Pancreas (tissue), 10 donors: ENCODE results near the gene CHD2. TPM values are rescaled to one million over a fixed set of nuclear protein-coding genes. Genes with fewer than 3 reads are reported as not detected.

Source experiments
- ATAC-seq, 4 donors: fragments of 200-7000 bp; cut with Tn5 transposase; one replicate each; pipeline versions ENCODE4 v1.8.0 to v1.9.1; 2020; ENCODE audit warnings: mild to moderate bottlenecking in 4 of 4, moderate library complexity in 4 of 4
- DNase-seq, 6 donors: peaks; one replicate each; pipeline ENCODE4 v3.0.0-alpha.2; 2020
- FAIRE-seq: peaks from 2 replicates; lab custom pipeline; 2012; peaks lifted over from hg19 to GRCh38; lab: Jason Lieb, UNC
- H3K27ac ChIP-seq, 4 donors: fragments of 200-600 bp; sonication (generic); 1 replicate in 3 of 4; 2 replicates in 1 of 4; pipeline versions ENCODE4 v1.5.0 to v1.8.0; 2020
- H3K27me3 ChIP-seq, 4 donors: fragments of 200-600 bp; one replicate each; pipeline ENCODE4 v1.8.0; 2021
- H3K36me3 ChIP-seq, 3 donors: fragments of 200-600 bp; sonication (generic) in 1 of 3; one replicate each; pipeline versions ENCODE4 v1.5.0 to v1.8.0; 2020 to 2021
- H3K4me1 ChIP-seq, 3 donors: fragments of 200-600 bp; one replicate each; pipeline ENCODE4 v1.8.0; 2021
- H3K4me3 ChIP-seq, 4 donors: fragments of 200-600 bp; sonication (generic) in 2 of 4; one replicate each; pipeline versions ENCODE4 v1.5.0 to v1.8.0; 2020 to 2021
- H3K9me3 ChIP-seq, 4 donors: fragments of 200-600 bp; one replicate each; pipeline ENCODE4 v1.8.0; 2021
- WGBS, 2 donors: extraction: QIAGEN DNeasy Blood & Tissue Kit; methylation state at CpG; one replicate each; pipeline ENCODE4 v1.1.7; 2013; 5-methylcytosine and 5-hydroxymethylcytosine counted together
- intact Hi-C, 3 donors: fragments of 100-400 bp; cut with DNase I; formaldehyde crosslinking; loops; one replicate each; pipeline versions ENCODE4 v1.11.1 to v1.14.2; 2022
- polyA plus RNA-seq, 2 donors: library from polyadenylated mRNA; stranded (reverse); fragments of 200-250 nt; gene quantifications; one replicate each; pipeline ENCODE4 v1.2.3, GENCODE V29; 2013
- total RNA-seq, 6 donors: library from RNA; stranded (reverse); fragmentation: NEBNext Ultra II Directional in 4 of 6; extraction: Animal tissue kit (Norgen Biotek cat#: 25700) in 4 of 6; gene quantifications; one replicate each; pipeline versions ENCODE4 v1.2.1 to v1.2.4, GENCODE V29; 2021 to 2023
- TF ChIP-seq, protein P1 (sequence below), 4 donors: fragments of 200-600 bp; sonication (generic) in 3 of 4; IDR thresholded peaks; one replicate each; pipeline versions ENCODE4 v1.5.0 to v1.8.0; 2021; ENCODE audit warnings: antibody characterized with exemption in 4 of 4
- donor health status: healthy with polysubstance abuse.
- donor health status: DM: no; HTN: no; CAD: no; lungs with moderate emphysema.
- donor health status: DM: no; HTN: no; CAD: no.
- donor health status: control.
- donor health status: control.
- donor health status: Bipolar disorder and iron deficiency.
- donor health status: DM: yes; HTN: yes; CAD: no.
- donor health status: DM: no; HTN: no; CAD: no.
- donor health status: DM: no; HTN: no; CAD: no.
- donor health status: DM: yes; HTN: yes; CAD: no.

The CHD2 gene
- total and polyA plus RNA-seq, 8 donors = 27.7 to 86.3 (median 44.0) TPM

DNA sequence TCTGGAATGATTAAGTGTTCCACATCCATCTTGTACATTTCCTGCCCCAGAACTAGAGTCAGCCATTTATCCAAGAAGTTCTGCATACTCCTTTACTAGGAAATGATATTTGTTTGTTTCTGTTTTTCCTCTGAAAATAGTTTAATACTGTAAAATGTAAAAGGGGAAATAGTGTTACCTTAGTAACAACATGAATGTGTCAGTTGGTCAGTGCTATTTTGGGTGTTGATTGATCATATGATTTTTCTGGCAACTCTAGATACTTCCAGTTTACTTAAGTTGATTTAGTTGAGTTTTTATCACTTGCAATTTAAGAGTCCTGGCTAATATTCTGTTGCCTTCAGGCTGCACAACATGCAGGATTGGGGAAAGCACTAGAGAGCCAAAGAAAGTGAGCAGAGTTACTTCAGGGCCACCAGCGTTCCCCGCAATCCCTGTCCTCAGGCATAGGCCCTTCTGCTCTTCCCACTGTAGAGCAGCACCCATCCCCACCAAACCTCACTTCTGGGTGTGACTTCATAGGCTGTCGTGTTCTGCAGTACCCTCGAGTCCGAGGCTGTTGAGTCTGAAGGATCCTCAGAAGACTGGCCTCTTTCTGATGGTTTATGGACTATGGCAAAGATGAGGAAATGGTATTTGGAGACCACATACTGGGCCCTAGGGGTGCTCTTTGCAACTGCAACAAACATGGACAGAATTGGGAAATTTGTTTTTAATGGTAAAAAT is 69.0 kb downstream of the CHD2 start:
- intact Hi-C loops = no loop called here
- DNase-seq = no peak
- no peaks in the 10 kb centered on the region for H3K9me3 ChIP-seq
- peak overlapping the region in 1 of 4 donors; percentile 36 for H3K27ac ChIP-seq
- TF ChIP-seq, protein P1, sequence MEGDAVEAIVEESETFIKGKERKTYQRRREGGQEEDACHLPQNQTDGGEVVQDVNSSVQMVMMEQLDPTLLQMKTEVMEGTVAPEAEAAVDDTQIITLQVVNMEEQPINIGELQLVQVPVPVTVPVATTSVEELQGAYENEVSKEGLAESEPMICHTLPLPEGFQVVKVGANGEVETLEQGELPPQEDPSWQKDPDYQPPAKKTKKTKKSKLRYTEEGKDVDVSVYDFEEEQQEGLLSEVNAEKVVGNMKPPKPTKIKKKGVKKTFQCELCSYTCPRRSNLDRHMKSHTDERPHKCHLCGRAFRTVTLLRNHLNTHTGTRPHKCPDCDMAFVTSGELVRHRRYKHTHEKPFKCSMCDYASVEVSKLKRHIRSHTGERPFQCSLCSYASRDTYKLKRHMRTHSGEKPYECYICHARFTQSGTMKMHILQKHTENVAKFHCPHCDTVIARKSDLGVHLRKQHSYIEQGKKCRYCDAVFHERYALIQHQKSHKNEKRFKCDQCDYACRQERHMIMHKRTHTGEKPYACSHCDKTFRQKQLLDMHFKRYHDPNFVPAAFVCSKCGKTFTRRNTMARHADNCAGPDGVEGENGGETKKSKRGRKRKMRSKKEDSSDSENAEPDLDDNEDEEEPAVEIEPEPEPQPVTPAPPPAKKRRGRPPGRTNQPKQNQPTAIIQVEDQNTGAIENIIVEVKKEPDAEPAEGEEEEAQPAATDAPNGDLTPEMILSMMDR (IDR thresholded peaks at IDR 0.05) = peak in 1 of 4 donors; percentile 10
- FAIRE-seq = peak; percentile 60
- peaks cover 4 to 9% (median 6%) of the 10 kb centered on the region in 3 donors for H3K4me1 ChIP-seq
- peaks cover 0 to 45% (median 13%) of the 10 kb centered on the region in 3 donors for H3K36me3 ChIP-seq
- no peaks in the 10 kb centered on the region for H3K27me3 ChIP-seq
- ATAC-seq = peak; percentile 45 to 71 (median 56)
- no peak overlapping the region for H3K4me3 ChIP-seq
- 75 to 84% methylated on average over 5 of the region's 5 CpGs for WGBS, 2 donors

DNA sequence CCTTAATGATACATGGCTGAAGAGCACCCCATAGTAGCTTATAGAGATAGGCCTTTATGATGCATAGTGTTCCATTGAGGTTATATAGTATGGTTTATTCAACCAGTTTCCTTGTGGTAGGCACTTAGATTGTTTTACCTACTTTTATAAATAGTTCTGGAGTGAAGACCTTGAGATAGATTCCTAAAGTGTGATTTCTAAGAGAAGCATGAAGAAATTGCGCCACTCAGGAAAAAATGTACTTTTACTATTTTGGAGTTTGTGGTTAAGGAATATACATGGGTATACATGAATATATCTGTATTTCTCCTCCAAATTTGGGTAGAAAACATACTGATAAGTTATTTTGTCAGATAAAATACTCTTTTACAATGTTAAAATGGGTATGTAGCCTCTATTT is 70.5 kb downstream of the CHD2 start:
- Histone ChIP-seq H3K36me3 (peaks cover 0 to 53% (median 19%) of the 10 kb centered on the region in 3 donors), H3K9me3 (no peaks in the 10 kb centered on the region), H3K4me1 (peaks cover 4 to 9% (median 6%) of the 10 kb centered on the region in 3 donors), H3K27me3 (no peaks in the 10 kb centered on the region), H3K27ac (no peak overlapping the region), H3K4me3 (no peak overlapping the region)
- intact Hi-C loops = no loop called here
- TF ChIP-seq, protein P1 (IDR thresholded peaks at IDR 0.05) = no peak
- FAIRE-seq = no peak
- no peak for DNase-seq
- 95 to 96% methylated on average over 1 of the region's 1 CpG for WGBS, 2 donors
- ATAC-seq = no peak

DNA sequence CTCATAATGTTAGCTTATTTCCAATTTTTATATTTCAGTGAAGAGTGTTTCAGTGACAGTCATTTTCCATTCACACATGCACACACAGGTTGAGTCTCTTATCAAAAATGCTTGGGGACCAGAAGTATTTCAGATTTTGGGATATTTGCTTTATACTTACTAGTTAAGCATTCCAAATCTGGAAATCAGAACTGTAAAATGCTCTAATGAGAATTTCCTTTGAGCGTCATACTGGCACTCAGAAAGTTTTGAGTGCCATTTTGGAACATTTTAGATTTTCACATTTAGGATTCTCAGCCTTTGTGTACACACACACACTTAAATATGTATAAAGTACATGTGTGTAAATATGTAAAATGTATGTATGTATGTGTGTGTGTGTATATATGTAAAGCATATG is 71.0 kb downstream of the CHD2 start:
- no peak for FAIRE-seq
- H3K27me3 ChIP-seq = no peaks in the 10 kb centered on the region
- H3K4me3 ChIP-seq = no peak overlapping the region
- ATAC-seq = no peak
- H3K27ac ChIP-seq = no peak overlapping the region
- no peaks in the 10 kb centered on the region for H3K9me3 ChIP-seq
- WGBS, 2 donors = 96 to 97% methylated on average over 1 of the region's 1 CpG
- no peak for DNase-seq
- TF ChIP-seq, protein P1 (IDR thresholded peaks at IDR 0.05) = no peak
- peaks cover 0 to 57% (median 19%) of the 10 kb centered on the region in 3 donors for H3K36me3 ChIP-seq
- intact Hi-C loops = no loop called here
- H3K4me1 ChIP-seq = peaks cover 4 to 9% (median 6%) of the 10 kb centered on the region in 3 donors

DNA sequence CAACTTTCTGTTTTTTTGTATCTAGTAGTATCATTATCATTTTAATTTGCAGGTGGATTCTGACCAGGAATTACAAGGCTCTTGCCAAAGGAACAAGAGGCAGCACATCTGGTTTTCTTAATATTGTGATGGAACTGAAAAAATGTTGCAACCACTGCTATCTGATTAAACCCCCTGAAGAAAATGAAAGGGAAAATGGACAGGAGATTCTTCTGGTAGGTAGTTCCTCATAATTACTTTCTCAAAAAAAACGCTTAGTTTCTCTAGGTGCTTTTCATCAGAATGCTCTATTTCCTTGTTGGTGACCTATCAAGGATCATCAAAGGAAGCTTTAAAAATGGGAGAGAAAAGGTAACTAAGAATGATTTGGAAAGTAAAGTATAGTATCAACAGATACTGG is 71.6 kb downstream of the CHD2 start:
- TF ChIP-seq, protein P1 (IDR thresholded peaks at IDR 0.05) = no peak
- DNase-seq (no peak), ATAC-seq (no peak), FAIRE-seq (no peak)
- H3K4me3 ChIP-seq = no peak overlapping the region
- H3K36me3 ChIP-seq = peaks cover 0 to 60% (median 19%) of the 10 kb centered on the region in 3 donors
- no peaks in the 10 kb centered on the region for H3K27me3 ChIP-seq
- H3K4me1 ChIP-seq = peaks cover 4 to 9% (median 6%) of the 10 kb centered on the region in 3 donors
- H3K27ac ChIP-seq = no peak overlapping the region
- intact Hi-C loops = no loop called here
- no peaks in the 10 kb centered on the region for H3K9me3 ChIP-seq
- 82 to 83% methylated on average over 1 of the region's 1 CpG for WGBS, 2 donors
